HG03103 (cell line): ENCODE results near the gene SIK2.

ENCODE experiments used
- ATAC-seq: cut with Tn5 transposase; IDR thresholded peaks from one replicate; pipeline ENCODE4 v1.9.1; 2021; ENCODE audit warnings: low read depth; ENCODE audit not compliant: unreplicated experiment

SIK2 gene

GRCh38 chr11:111724615-111725129 lies 122.4 kb downstream of the SIK2 start:
- no peak for ATAC-seq

GRCh38 chr11:111725621-111726020 lies 123.4 kb downstream of the SIK2 start:
- no peak for ATAC-seq

- no peak for ATAC-seq
Measured at GRCh38 chr11:111726301-111726713, 124.1 kb downstream of the SIK2 start.

GRCh38 chr11:111727431-111727830 lies 125.2 kb downstream of the SIK2 start:
- no peak for ATAC-seq

GRCh38 chr11:111729071-111729830 lies 127.0 kb downstream of the SIK2 start:
- ATAC-seq = no peak

- ATAC-seq = no peak
Measured at GRCh38 chr11:111729831-111730311, 127.6 kb downstream of the SIK2 start.

- ATAC-seq = no peak
Measured at GRCh38 chr11:111730871-111731591, 128.8 kb downstream of the SIK2 start.

GRCh38 chr11:111731821-111732220 lies 129.6 kb downstream of the SIK2 start:
- no peak for ATAC-seq

- ATAC-seq = no peak
Measured at GRCh38 chr11:111733016-111733415, 130.8 kb downstream of the SIK2 start.

GRCh38 chr11:111733611-111734088 lies 131.4 kb downstream of the SIK2 start:
- ATAC-seq = no peak

- no peak for ATAC-seq
Measured at GRCh38 chr11:111734101-111734953, 132.1 kb downstream of the SIK2 start.

GRCh38 chr11:111734954-111735261 lies 132.7 kb downstream of the SIK2 start:
- ATAC-seq = no peak

- no peak for ATAC-seq
Measured at GRCh38 chr11:111735262-111736116, 133.2 kb downstream of the SIK2 start.

GRCh38 chr11:111736181-111736590 lies 133.9 kb downstream of the SIK2 start:
- ATAC-seq = no peak

GRCh38 chr11:111736621-111737443 lies 134.6 kb downstream of the SIK2 start:
- ATAC-seq = no peak

- no peak for ATAC-seq
Measured at GRCh38 chr11:111737444-111738210, 135.4 kb downstream of the SIK2 start.

GRCh38 chr11:111739299-111739698 lies 137.1 kb downstream of the SIK2 start:
- no peak for ATAC-seq

GRCh38 chr11:111741751-111742150 lies 139.5 kb downstream of the SIK2 start:
- no peak for ATAC-seq
